NCI-H446 treated with DMSO at 0.1 percent for 48 hours (cell line): Measurements from ENCODE around the gene TRPV5.

ENCODE experiments used
- DNase-seq: peaks from one replicate; lab custom pipeline; 2025; lab: John Stamatoyannopoulos, UW

TRPV5 gene

DNA sequence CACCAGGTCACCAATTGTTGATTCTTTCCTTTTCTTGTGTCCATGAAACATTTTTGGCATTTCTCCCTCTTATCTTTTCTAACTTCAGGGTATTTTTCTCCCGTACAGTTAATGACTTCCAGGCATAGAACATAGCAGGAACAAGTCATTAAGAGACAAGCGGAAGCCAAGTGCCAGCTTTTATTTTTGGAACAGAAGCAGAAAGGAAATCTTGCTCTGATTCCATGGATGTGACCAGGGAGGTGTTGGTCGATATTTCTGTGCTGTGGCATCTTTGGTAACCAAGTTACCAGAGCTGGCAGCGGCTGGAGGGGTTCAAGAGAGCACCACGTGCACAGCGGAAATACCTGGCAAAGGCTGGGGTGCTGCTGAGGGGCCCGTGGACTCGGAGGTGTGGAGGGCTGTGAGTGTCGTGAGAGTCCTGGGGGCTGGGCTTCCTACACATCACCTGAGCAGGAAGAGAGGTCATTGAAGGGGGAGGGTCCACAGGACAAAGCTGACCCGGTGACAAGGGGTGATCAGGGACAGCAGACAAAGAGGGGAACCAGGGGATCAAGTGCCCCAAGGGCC, 7.5 kb upstream of the TRPV5 start:
- no peak for DNase-seq

DNA sequence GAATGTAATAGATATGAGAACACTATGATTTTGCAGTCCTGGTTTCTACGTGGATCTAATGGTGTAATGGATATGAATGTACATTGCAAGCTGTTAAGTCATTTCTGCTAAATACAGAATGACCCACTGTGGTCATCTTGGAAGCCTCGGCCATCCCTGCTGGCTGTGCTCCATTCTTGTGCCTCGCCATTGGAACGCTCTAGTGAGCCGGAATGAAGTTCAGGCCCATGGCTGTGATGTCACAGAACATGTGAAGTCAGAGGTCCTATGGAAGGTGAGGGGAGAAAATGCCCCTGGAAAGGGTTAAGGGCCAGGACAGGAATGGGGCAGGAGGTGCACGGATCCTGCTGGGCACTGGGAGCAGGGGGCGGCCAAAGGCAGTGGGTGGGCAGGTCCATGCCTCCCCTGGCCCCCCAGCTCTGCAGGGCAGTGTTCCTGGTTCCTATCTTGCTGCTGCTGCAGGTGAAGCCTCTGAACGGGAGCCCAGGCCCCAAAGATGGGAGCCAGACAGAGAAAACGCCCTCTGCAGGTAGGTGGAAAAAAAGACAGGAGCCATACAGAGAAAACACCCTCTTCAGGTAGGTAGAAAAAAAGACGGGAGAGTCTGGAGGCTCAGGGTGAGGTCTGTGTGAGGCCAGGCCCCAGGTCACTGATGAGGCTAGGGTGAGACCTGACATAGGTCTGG, 5.8 kb upstream of the TRPV5 start, which contains the start of gene LLCFC1:
Gene LLCFC1, plus strand, starts transcription at position 259 of the 685 bp plus-strand sequence. Its CDS starts 138 bp downstream, at position 397.
- no peak for DNase-seq

DNA sequence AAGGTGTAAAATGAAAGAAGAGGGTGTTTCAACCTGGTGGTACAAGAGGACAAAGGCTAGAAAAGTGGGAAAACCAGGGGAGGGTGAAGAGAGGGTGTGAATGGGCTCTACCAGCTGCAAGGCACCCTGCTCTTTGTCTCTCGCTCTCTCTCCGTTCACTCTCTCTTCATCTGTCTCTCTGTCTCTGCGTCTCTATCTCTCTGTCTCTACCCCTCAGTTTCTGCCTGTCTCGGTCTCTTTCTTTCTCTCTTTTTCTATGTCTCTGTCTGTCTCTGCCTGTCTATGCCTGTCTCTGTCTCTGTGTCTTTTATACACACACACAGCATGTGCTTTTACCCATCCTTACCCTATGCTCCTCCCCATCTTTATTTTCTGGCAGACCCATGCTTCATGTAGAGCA, 5.1 kb upstream of the TRPV5 start:
- no peak for DNase-seq

DNA sequence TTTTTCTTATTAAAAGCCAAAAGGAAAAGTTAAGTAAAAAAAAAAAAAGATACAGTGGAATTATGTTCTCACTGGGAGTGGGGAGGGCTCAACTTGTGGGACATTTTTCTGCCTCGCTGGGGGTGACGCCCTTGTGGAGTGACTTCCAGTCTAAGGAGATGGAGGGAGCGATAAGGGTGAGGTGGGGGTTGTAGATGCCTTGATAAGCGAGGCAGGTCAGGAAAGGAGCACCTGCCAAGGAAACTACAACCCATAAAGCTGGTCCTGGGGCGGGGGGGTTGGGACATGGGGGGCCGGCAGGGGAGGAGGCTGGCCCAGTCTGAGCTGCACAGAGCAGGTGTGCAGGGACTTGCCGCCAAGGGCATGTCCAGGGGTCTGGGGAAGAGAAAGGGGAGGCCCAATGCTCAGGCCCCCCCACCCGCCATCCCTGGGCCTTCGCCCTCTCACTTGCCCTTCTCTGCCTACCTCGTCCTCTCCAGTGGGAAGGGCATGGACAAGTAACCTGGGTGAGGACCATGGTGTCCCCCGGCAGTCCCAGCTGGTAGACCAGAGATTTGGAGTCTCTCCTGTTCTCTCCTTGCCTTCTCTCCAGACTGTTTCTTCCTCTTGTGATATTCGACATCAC, 2.5 kb upstream of the TRPV5 start:
- no peak for DNase-seq

DNA sequence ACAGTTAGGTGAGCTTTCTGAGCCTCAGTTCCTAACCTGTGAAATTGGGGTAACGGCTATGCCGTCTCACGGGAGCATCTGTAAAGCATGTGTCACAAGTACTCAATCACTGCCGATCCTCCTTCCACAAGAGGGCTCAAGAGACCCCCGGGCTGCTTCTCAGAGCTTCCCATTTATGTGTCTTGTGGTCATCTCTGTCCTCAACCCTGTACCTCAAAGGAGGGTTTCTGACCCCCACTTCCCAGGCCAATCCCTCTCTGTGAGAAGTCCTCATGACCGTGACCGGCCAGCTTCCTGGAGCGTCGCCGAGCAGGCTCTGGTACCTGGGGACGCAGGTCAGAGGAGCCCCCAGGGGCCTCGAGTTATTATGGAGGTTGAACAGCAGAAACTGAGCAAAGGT, 510 bp upstream of the TRPV5 start:
- DNase-seq = no peak

DNA sequence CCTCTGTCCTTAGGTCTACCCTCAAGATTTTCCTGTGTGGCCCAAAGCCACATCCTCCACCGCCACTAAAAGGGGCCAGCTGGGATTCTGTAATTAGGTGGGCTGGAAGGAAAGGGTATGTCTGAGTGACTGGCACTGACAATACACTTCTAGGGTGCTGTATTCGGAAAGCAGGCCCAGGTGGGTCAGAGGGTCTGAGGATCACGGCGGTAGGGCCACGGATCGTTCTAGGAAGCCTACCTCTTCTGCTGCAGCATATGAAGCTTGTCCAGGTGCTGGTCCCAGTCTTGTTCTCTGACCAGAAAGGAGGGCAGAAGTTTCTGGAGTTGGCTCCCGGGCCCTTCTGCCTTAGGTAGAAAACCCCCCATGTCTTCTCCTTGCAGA, 462 bp downstream of the TRPV5 start:
- no peak for DNase-seq

DNA sequence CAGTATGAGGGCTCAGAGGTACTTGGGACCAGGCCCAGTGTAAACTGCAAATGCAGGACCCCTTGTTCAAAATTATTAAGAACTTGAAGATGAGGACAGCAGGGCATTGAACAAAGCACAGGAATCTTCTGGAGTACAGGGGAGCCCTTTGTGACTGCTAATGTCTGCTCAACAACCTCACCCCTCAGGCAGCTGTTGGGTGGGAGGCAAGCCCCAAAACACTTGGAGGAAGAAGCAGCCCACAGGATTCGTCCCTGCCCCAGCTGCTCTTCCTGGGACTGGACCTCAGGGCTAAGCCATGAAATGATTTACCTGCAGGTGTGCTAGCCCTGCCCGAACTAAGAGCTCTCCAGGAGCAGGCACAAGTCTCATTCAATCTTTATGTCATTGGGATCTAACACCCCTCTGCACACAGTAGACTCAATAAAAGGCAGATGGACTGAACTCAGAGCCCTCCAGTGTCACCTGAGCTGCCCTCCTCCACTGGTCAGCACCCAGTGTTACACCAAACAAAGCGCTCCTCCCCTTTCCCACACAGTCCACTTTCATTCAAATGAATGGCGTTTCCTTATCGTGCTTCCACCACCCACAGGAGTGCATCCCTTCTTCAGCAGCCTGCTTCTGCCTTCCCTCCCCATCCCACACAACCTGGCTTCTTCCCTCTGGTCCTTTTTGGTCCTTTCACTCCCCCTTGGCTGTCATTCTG, 1.0 kb downstream of the TRPV5 start:
- no peak for DNase-seq

DNA sequence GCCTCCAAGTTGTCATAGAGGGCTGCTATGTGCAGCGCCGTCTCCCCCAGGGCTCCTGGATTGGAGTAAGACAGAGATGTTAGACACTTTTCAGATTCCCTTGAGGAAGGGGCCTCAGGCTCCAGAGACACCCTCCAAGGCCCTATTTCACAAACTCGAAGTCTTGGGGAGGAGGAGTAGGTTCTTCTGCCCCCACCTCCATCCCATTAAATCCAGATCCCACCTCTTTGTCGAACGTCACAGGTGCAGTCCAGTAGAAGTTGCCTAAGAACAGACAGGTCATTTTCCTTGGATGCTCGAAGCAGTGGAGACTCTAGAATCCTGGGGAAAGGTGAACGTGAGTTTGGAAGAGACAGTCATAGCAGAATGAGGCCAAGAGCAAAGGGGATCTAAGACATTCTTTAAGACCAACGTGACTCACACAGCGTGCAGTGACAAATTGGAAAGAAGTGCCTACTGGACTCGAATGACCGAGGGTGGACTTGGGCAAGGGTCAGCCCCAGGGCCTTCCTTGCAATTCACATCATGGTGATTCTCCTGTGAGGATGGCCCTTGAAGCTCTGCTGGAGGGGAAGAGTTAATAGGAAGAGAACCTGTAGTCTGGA, 3.3 kb downstream of the TRPV5 start:
- DNase-seq = no peak

DNA sequence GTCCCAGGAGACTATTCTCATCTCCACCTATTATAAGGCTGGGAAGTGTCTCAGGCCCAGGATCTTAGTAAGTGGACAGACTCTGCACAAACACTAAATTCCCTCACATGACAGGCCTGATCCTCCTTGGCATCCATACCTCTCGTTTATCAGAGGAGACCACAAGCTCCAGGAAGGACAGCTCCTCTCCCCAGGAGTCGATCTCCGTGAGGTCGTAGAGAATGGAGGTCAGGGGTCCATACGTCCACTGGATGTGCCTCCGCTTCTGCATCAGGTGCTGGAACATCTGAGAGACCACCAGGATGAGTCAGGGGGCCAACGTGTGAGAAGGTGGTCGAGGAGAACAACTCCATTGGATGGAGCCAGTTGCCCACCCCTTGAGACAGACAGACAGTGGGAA, 5.6 kb downstream of the TRPV5 start:
- DNase-seq = no peak

DNA sequence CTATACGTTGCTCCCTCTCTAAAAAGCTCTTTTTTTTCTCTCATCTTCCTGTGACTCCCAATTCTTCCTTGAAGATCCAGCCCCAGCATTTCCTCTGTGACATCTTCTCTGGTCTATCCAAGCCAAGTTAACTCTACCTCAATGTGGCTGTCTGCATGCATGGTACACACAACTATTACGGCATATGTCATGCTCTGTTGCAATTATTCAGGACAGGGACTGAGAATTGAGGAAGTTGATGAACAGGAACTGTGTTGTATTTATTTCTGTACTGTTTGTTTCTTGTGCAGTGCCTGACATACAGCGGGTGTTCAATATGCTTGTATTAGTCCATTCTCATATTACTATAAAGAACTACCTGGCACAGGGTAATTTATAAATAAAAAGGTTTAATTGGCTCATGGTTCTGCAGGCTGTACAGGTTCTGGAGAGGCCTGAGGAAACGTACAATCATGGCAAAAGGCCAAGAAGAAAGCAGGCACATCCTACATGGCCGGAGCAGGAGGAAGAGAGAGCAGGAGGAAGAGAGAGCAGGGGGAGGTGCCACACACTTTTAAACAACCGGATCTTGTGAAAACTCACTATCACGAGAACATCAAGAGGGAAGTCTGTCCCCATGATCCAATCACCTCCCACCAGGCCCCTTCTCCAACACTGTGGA, 6.3 kb downstream of the TRPV5 start:
- DNase-seq = no peak

DNA sequence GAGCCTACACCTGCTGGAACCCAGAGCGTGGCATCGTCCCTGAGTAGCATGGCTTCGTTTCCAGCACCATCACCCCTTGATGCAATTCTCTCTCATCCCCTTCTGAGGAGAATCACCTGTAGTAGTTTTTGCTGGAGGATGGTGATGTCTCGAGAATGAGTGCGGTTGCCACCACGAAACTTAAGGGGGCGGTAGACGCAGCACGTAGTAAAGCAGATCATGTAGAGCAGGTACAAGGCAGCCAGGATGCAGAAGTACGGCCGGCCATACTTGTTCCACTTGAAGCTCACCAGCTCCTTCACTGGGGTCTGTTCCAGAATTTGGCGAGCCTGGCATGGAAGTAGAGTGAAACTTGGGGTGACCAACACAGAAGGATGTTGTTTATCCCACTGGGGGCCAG, 8.1 kb downstream of the TRPV5 start:
- DNase-seq = no peak

DNA sequence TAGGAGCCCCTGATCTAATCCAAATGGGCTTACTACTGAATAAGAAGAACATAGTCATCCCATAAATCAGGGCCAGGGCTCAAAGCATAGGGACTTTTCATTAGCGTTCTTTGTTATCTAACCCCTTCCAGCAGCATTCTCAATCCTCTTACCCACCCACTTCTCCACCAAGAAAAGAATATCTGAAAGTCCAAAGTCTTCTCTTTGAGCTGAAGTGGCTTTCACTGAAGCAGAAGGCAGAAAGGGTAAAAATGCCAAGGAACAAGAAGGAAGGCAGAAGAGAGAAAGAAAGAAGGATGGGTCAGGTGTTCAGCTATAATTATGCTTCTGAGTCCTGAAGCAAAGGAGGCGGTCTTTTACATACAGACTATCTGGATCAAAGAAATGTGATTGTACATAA, 10.2 kb downstream of the TRPV5 start:
- no peak for DNase-seq

DNA sequence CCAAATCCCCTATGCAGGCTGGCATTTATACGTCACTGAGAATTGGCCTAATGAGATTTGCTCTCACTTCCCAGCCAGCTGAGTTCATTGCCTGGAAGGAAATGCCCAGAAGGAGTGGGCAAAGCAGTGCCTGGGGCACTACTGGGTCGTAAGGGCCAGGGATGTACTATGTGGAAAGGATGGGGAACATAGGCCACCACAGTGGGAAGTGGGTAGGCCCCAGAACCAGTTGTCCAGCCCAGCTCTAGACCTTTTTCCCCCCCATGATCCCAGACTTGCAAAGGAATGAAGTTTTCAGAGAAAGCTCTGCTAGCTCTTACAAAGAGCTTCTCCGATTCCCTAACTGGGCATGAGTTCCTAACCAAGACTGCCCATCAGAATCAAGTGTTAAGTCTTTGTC, 13.9 kb downstream of the TRPV5 start:
- DNase-seq = no peak

DNA sequence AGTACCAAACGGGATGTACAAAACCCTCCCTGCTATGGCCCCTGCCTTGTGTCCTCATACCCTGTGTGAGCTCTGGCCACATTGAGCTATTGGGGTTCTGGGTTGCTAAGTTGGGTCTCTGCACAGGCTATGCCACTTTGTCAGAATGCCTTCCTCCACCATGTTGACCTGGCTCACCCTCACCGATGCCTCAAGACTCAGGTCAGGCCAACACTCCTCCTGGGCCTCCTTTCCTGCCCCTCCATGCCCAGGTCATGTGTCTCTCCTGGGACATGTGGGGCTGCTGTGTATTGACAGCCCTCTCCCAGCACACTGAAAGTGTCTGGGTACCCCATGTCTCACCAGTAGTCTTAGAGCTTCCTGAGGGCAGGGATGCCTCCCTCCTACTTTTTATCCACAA, 14.6 kb downstream of the TRPV5 start:
- DNase-seq = no peak

DNA sequence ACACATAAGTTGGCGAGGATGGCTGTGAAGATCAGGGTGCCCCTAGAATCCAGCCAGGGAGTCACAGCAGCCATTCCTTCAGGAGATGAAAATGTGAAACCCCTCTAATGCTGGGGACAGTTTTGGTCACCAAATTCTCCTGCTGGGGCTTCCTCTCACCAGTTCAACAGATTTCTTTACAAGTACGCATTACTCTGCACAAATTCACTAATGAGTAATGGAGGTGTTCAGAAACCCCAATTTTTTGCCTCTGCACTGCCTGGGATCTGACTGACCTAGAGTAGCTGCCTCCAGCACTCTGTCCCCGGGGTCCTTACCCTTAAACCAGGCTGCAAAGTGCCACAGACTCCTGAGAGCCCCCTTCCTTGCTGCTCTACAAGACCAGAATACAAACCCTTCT, 16.1 kb downstream of the TRPV5 start:
- DNase-seq = no peak

DNA sequence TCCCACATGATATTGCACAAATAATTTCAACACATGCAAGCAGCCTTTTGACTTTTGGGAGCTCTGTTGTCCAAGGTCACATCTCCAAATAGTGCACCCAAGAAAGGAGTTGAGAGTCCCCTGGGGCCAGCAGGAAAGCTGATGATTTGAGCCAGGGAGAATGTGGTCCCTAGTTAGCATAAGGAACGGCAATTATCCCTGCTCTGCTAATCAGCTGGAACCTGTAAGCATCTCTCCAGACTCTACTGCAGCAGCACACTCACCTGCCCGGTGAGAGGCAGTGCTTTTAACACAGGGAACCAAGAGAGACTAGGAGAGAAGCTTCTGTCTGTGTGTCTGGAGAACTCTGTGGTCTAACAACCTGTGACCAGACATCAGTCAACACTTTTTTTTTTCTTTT, 17.0 kb downstream of the TRPV5 start:
- DNase-seq = no peak

DNA sequence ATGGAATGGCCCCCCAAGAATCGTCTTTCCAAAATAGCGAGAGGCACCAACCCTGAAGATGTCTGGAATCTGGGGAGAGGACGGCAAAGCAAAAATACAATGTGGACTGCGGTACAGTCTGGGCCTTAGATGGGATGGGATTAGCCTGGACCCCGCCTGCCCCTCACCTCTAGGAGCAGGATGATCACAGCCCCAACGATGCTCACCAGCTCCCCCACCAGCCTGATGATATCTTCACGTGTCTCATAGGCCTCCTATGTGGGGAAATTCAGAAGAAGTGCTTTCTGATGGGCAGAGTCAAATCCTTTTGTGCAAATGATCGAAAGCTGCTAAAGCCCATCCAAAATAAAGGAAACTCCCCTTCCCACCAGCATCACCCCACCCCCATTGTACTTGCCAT, 18.2 kb downstream of the TRPV5 start:
- no peak for DNase-seq

DNA sequence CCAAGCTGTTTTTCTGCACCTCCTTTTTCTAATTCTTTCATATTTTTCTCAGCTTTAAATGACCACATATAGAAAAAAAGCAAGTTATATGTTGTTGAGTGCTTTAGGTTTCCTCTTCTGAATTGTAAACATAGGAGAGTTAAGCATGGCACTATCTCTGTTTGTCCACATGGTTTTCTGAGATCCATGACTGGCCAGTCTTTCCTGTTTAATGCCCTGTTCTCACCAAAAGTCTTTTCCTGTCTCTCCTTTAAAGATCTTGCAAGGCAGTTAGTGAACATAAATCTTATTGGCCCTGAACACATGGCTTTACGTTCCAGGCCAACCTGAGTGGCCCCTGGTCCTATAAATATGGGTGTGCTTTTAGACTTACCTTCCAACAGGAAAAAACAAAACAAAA, 19.4 kb downstream of the TRPV5 start:
- no peak for DNase-seq

DNA sequence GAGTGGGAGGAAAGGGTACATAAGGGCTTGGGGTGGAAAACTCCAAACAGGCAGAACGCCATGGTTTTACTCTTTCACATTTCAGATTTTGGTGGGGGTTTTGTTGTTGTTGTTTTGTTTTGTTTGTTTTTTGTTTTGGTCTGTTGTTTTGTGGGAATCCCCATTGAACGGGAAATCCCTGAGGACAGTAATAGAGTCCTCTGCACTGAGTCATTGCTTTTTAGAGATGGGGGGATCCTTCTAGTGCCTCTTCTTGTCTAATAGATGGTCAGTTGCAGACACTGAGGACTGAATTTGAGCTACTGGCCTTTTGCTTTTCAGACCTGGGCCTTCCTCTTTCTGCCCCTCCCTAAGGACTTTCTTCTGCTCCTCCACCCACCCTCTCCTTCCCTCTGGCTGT, 20.0 kb downstream of the TRPV5 start:
- DNase-seq = no peak

DNA sequence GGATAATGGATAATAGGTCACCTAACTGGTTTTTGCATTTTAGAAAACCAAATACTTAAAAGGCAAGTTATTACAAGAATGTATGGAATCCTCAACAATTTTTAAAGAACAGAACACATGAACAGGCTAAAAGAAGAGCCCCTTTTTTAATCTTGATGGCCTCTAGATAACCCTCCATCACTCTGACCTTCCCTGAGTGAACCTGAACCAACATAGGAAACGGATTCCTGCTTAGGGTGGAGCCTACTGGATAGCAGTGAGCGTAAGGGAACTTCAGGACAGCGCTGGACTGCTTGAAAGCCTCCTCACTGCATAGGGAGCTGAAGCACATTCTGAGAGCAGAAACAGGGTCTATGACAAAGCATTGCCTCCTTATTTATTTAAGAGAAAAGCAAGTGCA, 20.5 kb downstream of the TRPV5 start:
- no peak for DNase-seq

DNA sequence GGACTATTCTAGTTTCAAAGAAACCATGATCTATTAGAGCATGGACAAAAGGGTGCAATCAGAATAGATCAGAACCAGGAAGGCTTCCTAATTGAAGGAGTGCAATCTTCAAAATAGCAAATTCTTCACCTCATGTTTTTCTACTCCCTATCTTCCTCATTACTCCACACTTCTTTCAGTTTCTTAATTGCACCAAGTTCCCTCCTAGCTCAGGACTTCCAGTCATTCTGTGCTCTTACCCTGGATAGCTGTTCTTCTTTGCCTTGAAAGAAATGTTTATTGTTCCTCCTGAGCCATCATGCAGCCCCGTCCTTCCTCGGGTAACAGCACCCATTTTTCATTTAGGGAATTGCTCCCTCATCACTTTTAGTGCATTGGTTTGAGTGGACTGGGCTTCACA, 23.1 kb downstream of the TRPV5 start:
- DNase-seq = no peak

DNA sequence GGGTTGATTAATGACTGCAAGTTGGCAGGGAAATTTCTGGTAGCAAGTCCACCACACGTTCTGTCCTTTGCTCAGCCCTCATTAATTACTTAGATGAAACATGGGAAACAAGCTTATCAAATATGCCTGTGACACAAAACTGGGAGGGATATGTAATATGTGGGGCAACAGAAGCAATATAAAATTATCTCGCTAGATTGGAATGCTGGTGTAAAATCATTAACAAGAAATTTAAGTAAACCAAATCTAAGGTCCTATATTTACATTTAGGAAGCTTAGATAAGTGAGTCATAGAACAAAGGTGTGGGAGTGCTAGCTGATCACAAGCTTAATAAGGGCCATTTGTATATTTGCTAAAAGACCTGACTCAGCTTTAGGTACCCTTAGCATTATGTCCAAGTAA, 23.5 kb downstream of the TRPV5 start:
- no peak for DNase-seq
